B cell (primary cell): Measurements from ENCODE around the gene WDFY4. TPM values are rescaled to one million over a fixed set of nuclear protein-coding genes. Genes with fewer than 3 reads are reported as not detected.

ENCODE experiments used
- ATAC-seq: fragments of 200-7000 bp; cut with Tn5 transposase; one replicate; pipeline ENCODE4 v1.10.0; 2021; ENCODE audit warnings: low read depth, mild to moderate bottlenecking, moderate number of reproducible peaks, moderate library complexity
- CTCF ChIA-PET: fragments of 350-600 bp; sonication (Branson Sonifier 250); formaldehyde crosslinking; loops from one replicate; lab custom pipeline; 2021; ENCODE audit warnings: antibody characterized with exemption, inconsistent platforms; lab: Charles Lee
- POLR2A ChIA-PET: fragments of 350-600 bp; sonication (Branson Sonifier 250); formaldehyde crosslinking; loops from one replicate; lab custom pipeline; 2021; ENCODE audit warnings: antibody characterized with exemption; lab: Charles Lee
- DNase-seq: peaks from one replicate; pipeline ENCODE4 v3.0.0; 2013
- H2AFZ ChIP-seq: 2 replicates; pipeline ENCODE4 v1.6.1; 2012; ENCODE audit warnings: mild to moderate bottlenecking, low read depth, low read length; ENCODE audit not compliant: insufficient read depth, poor library complexity, severe bottlenecking
- H3K27ac ChIP-seq, 2 donors: 1 replicate in 1 of 2; 2 replicates in 1 of 2; pipeline ENCODE4 v1.5.1; 2012 to 2013; ENCODE audit warnings: low read length in 2 of 2, mild to moderate bottlenecking in 2 of 2, moderate library complexity in 1 of 2
- H3K27me3 ChIP-seq, 4 experiments: fragments of 200-600 bp in 1 of 4; sonication (generic) in 1 of 4; replicated peaks in 1 of 4; 1 replicate in 2 of 4; 2 replicates in 2 of 4; pipeline versions ENCODE4 v1.6.1 to v1.7.0; 2013 to 2016; ENCODE audit warnings: low read length in 3 of 4, mild to moderate bottlenecking in 2 of 4, mixed read lengths in 1 of 4, moderate library complexity in 1 of 4; ENCODE audit not compliant: insufficient read depth in 4 of 4, control insufficient read depth in 3 of 4; ENCODE audit errors: control extremely low read depth in 1 of 4
- H3K36me3 ChIP-seq, 2 experiments: replicated peaks in 1 of 2; 1 replicate in 1 of 2; 2 replicates in 1 of 2; pipeline versions ENCODE4 v1.6.1 to v1.7.1; 2013; ENCODE audit warnings: low read length in 1 of 2; ENCODE audit not compliant: insufficient read depth in 2 of 2, control insufficient read depth in 1 of 2; ENCODE audit errors: control extremely low read depth in 1 of 2, extremely low read depth in 1 of 2
- H3K4me1 ChIP-seq, 2 donors: fragments of 200-600 bp in 1 of 2; sonication (generic) in 1 of 2; 1 replicate in 1 of 2; 2 replicates in 1 of 2; pipeline versions ENCODE4 v1.5.1 to v1.6.1; 2013 to 2017; ENCODE audit warnings: low read length in 2 of 2; ENCODE audit not compliant: control insufficient read depth in 2 of 2, insufficient read depth in 2 of 2
- H3K4me2 ChIP-seq: replicated peaks from 2 replicates; pipeline ENCODE3; 2012; ENCODE audit warnings: mild to moderate bottlenecking, low read depth, low read length; ENCODE audit not compliant: poor library complexity, severe bottlenecking
- H3K4me3 ChIP-seq, 5 experiments: fragments of 200-600 bp in 1 of 5; sonication (generic) in 1 of 5; 1 replicate in 3 of 5; 2 replicates in 2 of 5; pipeline versions ENCODE4 v1.5.1 to v1.7.0; 2011 to 2016; ENCODE audit warnings: low read length in 4 of 5, mild to moderate bottlenecking in 4 of 5, low read depth in 2 of 5, control low read depth in 1 of 5, moderate library complexity in 1 of 5; ENCODE audit not compliant: insufficient read depth in 1 of 5; ENCODE audit errors: control extremely low read depth in 1 of 5, extremely low read depth in 1 of 5
- H3K79me2 ChIP-seq: fragments of 200-600 bp; sonication (generic); one replicate; pipeline ENCODE4 v1.6.0; 2016; ENCODE audit warnings: low read length; ENCODE audit not compliant: control insufficient read depth, insufficient read depth
- H3K9ac ChIP-seq: fragments of 200-600 bp; sonication (generic); 2 replicates; pipeline ENCODE4 v1.6.1; 2017; ENCODE audit warnings: mild to moderate bottlenecking, low read length, moderate library complexity
- H3K9me3 ChIP-seq, 3 donors: one replicate each; pipeline versions ENCODE4 v1.6.1 to v1.7.1; 2013; ENCODE audit warnings: low read length in 2 of 3; ENCODE audit not compliant: control insufficient read depth in 2 of 3, insufficient read depth in 1 of 3; ENCODE audit errors: control extremely low read depth in 1 of 3
- H4K20me1 ChIP-seq: 2 replicates; pipeline ENCODE4 v1.6.0; 2012; ENCODE audit warnings: mild to moderate bottlenecking, low read length; ENCODE audit not compliant: insufficient read depth, control insufficient read depth, poor library complexity, severe bottlenecking
- H3K27ac Mint-ChIP-seq: one replicate; pipeline ENCODE4 v1.8.0; 2021; ENCODE audit warnings: mixed read lengths
- H3K27me3 Mint-ChIP-seq: one replicate; pipeline ENCODE4 v1.8.0; 2021; ENCODE audit warnings: mixed read lengths
- H3K4me1 Mint-ChIP-seq: one replicate; pipeline ENCODE4 v1.8.0; 2021; ENCODE audit warnings: mixed read lengths
- H3K4me3 Mint-ChIP-seq: one replicate; pipeline ENCODE4 v1.8.0; 2021; ENCODE audit warnings: mixed read lengths
- H3K9me3 Mint-ChIP-seq: one replicate; pipeline ENCODE4 v1.8.0; 2022; ENCODE audit warnings: mixed read lengths; ENCODE audit not compliant: insufficient read depth
- EZH2 ChIP-seq: IDR thresholded peaks from 2 replicates; pipeline ENCODE4 v1.6.1; 2012; ENCODE audit warnings: borderline replicate concordance, low read depth, mild to moderate bottlenecking, moderate library complexity, low read length; ENCODE audit not compliant: insufficient read depth, poor library complexity, severe bottlenecking
- WGBS: methylation state at CpG from one replicate; pipeline ENCODE4 v1.1.5; 2013; ENCODE audit warnings: missing lambda C conversion rate; ENCODE audit not compliant: insufficient coverage; 5-methylcytosine and 5-hydroxymethylcytosine counted together
- intact Hi-C: fragments of 100-400 bp; cut with micrococcal nuclease; formaldehyde crosslinking; loops from one replicate; pipeline ENCODE4 v1.10.0; 2022
- polyA plus RNA-seq: library from polyadenylated mRNA; depleted of rRNA; stranded (reverse); fragments of >200 nt; gene quantifications from 2 replicates; pipeline ENCODE4 v1.2.3, GENCODE V29; 2012
- total RNA-seq, 2 donors: library from RNA; stranded (reverse); fragments of 120-200 nt in 1 of 2; gene quantifications; 1 replicate in 1 of 2; 2 replicates in 1 of 2; pipeline versions ENCODE4 v1.2.3 to v1.2.4, GENCODE V29; 2013 to 2022
- TF ChIP-seq, protein P1 (sequence below): fragments of 200-600 bp; IDR thresholded peaks from one replicate; pipeline ENCODE4 v1.8.0; 2022; ENCODE audit warnings: antibody characterized with exemption, mild to moderate bottlenecking

Gene WDFY4
- total and polyA plus RNA-seq, 2 donors (not counting 1 experiment from before 2014, with no cell fraction given) = 262 to 560 TPM

DNA sequence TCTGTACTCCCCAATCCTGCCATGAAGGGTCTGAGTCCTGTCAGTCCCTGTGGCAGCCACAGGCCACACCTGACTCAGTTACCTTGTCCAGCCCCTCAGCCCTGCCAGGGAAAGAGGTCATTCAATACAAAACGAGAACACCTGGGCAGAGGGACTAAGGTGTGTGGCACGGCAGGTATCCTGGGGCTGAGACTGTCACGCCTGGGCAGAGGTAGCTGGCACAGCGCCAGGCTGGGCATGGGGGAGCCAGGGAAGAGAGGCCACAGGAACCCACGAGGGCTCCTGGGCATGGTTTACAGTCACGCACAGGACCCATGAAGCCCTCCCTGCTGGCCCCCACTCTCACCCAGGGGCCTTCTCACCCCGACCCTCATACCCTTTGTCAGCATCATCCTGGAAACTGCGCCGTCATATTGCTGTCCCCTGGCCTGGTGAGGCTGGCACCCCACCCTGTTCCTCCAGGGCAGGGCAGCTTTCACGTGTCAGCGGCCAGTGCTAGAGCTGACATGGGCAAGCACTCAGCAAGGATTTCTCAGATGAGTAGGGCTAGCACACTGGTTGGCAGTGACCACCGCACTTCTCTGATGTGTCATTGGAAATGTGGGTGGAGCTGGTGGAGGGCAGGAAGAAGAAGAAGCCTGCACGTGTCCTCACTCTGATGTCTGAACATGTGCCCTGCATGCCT, 212.2 kb downstream of the WDFY4 start:
- no peak overlapping the region for H2AFZ ChIP-seq
- no peak overlapping the region for H3K27ac ChIP-seq
- H3K4me1 Mint-ChIP-seq = peaks cover 2% of the 10 kb centered on the region
- no peak overlapping the region for H3K4me3 Mint-ChIP-seq
- H3K9me3 ChIP-seq = no peaks in the 10 kb centered on the region
- H3K27ac Mint-ChIP-seq = peak overlapping the region; percentile 32
- intact Hi-C loops = no loop called here
- H3K27me3 Mint-ChIP-seq = no peaks in the 10 kb centered on the region
- H3K27me3 ChIP-seq = no peaks in the 10 kb centered on the region
- peaks cover 6% of the 10 kb centered on the region for H3K79me2 ChIP-seq
- no peaks in the 10 kb centered on the region for H3K9me3 Mint-ChIP-seq
- peaks cover 45% of the 10 kb centered on the region for H4K20me1 ChIP-seq
- TF ChIP-seq EZH2 = no peak
- TF ChIP-seq, protein P1, sequence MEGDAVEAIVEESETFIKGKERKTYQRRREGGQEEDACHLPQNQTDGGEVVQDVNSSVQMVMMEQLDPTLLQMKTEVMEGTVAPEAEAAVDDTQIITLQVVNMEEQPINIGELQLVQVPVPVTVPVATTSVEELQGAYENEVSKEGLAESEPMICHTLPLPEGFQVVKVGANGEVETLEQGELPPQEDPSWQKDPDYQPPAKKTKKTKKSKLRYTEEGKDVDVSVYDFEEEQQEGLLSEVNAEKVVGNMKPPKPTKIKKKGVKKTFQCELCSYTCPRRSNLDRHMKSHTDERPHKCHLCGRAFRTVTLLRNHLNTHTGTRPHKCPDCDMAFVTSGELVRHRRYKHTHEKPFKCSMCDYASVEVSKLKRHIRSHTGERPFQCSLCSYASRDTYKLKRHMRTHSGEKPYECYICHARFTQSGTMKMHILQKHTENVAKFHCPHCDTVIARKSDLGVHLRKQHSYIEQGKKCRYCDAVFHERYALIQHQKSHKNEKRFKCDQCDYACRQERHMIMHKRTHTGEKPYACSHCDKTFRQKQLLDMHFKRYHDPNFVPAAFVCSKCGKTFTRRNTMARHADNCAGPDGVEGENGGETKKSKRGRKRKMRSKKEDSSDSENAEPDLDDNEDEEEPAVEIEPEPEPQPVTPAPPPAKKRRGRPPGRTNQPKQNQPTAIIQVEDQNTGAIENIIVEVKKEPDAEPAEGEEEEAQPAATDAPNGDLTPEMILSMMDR = no peak
- no peak overlapping the region for H3K9ac ChIP-seq
- no peaks in the 10 kb centered on the region for H3K4me1 ChIP-seq
- H3K4me2 ChIP-seq = no peak overlapping the region
- CTCF ChIA-PET = no interaction called here
- POLR2A ChIA-PET = no interaction called here
- WGBS = 92% methylated on average over 13 of the region's 13 CpGs
- peaks cover 3 to 99% of the 10 kb centered on the region in 2 experiments for H3K36me3 ChIP-seq
- no peak for DNase-seq
- H3K4me3 ChIP-seq = no peak overlapping the region
- no peak for ATAC-seq

DNA sequence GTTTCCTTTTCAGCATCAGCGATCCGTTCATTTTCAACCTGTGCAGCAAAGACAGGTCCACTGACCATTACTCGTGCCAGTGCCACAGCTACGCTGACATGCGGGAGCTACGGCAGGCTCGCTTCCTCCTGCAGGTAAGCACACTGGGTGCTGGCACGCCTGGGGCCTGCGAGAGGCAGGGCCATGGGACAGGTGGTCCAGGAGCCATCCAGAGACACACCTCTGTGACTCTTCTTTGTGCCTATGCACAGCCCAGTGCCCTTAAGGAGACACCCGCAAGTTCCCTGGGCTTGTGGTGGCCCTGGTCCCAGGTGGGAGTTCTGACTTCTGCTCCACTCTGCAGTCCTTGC, 212.7 kb downstream of the WDFY4 start:
- no peak for ATAC-seq
- no peak overlapping the region for H3K4me3 Mint-ChIP-seq
- TF ChIP-seq EZH2 = no peak
- TF ChIP-seq, protein P1 = no peak
- Histone ChIP-seq H3K79me2 (peaks cover 6% of the 10 kb centered on the region), H3K27ac (no peak overlapping the region), H2AFZ (no peak overlapping the region), H3K4me2 (no peak overlapping the region), H3K27me3 (no peaks in the 10 kb centered on the region), H3K9ac (no peak overlapping the region), H3K36me3 (peaks cover 3 to 99% of the 10 kb centered on the region in 2 experiments), H4K20me1 (peaks cover 45% of the 10 kb centered on the region), H3K9me3 (no peaks in the 10 kb centered on the region), H3K4me1 (no peaks in the 10 kb centered on the region), H3K4me3 (no peak overlapping the region)
- ChIA-PET CTCF (interaction anchor here (1.7 kb wide), 1 partner anchor 239 kb away, joined by 4 read pairs; no protein-coding TSS in a partner anchor), POLR2A (no interaction called here)
- intact Hi-C loops = no loop called here
- peaks cover 2% of the 10 kb centered on the region for H3K4me1 Mint-ChIP-seq
- no peak overlapping the region for H3K27ac Mint-ChIP-seq
- H3K27me3 Mint-ChIP-seq = no peaks in the 10 kb centered on the region
- no peaks in the 10 kb centered on the region for H3K9me3 Mint-ChIP-seq
- no peak for DNase-seq
- WGBS = 97% methylated on average over 10 of the region's 10 CpGs
